ENCODE data around the gene TMEM187.

The TMEM187 gene

GRCh38 chrX:154011376-154012335 lies 39.1 kb downstream of the TMEM187 start:
- no peak overlapping the region for H3K9ac ChIP-seq (ENCODE audit: low read depth in 1 of 2, low read length in 2 of 2)
- H3K36me3 ChIP-seq (ENCODE audit: control insufficient read depth in 1 of 2, insufficient read depth in 2 of 2, low read length in 2 of 2): peaks cover 7 to 23% of the 10 kb centered on the region in 2 donors
- H3K27ac ChIP-seq (ENCODE audit: low read depth, low read length): no peak overlapping the region

GRCh38 chrX:154012336-154012991 lies 39.9 kb downstream of the TMEM187 start:
- peaks cover 13 to 30% of the 10 kb centered on the region in 2 donors for H3K36me3 ChIP-seq (ENCODE audit: control insufficient read depth in 1 of 2, insufficient read depth in 2 of 2, low read length in 2 of 2)

More at GRCh38 chrX:154011376-154012335, 39.1 kb downstream of the TMEM187 start:
- Histone ChIP-seq H3K4me1 (ENCODE audit: control insufficient read depth in 1 of 2, insufficient read depth in 2 of 2, low read length in 2 of 2) (peaks cover 10 to 31% of the 10 kb centered on the region in 2 donors), H3K9me3 (ENCODE audit: control insufficient read depth in 1 of 2, low read length in 2 of 2) (no peaks in the 10 kb centered on the region), H3K27me3 (ENCODE audit: control insufficient read depth in 1 of 2, insufficient read depth in 2 of 2, low read length in 2 of 2) (no peaks in the 10 kb centered on the region), H3K4me3 (ENCODE audit: low read depth in 1 of 2, low read length in 2 of 2) (no peak overlapping the region)

GRCh38 chrX:154013001-154013421 lies 40.5 kb downstream of the TMEM187 start:
- H3K9me3 ChIP-seq (ENCODE audit: control insufficient read depth in 1 of 2, low read length in 2 of 2): no peaks in the 10 kb centered on the region
- H3K4me1 ChIP-seq (ENCODE audit: control insufficient read depth in 1 of 2, insufficient read depth in 2 of 2, low read length in 2 of 2): peaks cover 10 to 41% of the 10 kb centered on the region in 2 donors
- no peak overlapping the region for H3K27ac ChIP-seq (ENCODE audit: low read depth, low read length)
- H3K36me3 ChIP-seq (ENCODE audit: control insufficient read depth in 1 of 2, insufficient read depth in 2 of 2, low read length in 2 of 2): peaks cover 11 to 30% of the 10 kb centered on the region in 2 donors
- H3K9ac ChIP-seq (ENCODE audit: low read depth in 1 of 2, low read length in 2 of 2): no peak overlapping the region
- H3K4me3 ChIP-seq (ENCODE audit: low read depth in 1 of 2, low read length in 2 of 2): no peak overlapping the region
- no peaks in the 10 kb centered on the region for H3K27me3 ChIP-seq (ENCODE audit: control insufficient read depth in 1 of 2, insufficient read depth in 2 of 2, low read length in 2 of 2)

More at GRCh38 chrX:154012336-154012991, 39.9 kb downstream of the TMEM187 start:
- Histone ChIP-seq H3K27ac (ENCODE audit: low read depth, low read length) (peak overlapping the region; percentile 10), H3K9ac (ENCODE audit: low read depth in 1 of 2, low read length in 2 of 2) (no peak overlapping the region), H3K27me3 (ENCODE audit: control insufficient read depth in 1 of 2, insufficient read depth in 2 of 2, low read length in 2 of 2) (no peaks in the 10 kb centered on the region), H3K4me1 (ENCODE audit: control insufficient read depth in 1 of 2, insufficient read depth in 2 of 2, low read length in 2 of 2) (peaks cover 10 to 38% of the 10 kb centered on the region in 2 donors), H3K4me3 (ENCODE audit: low read depth in 1 of 2, low read length in 2 of 2) (no peak overlapping the region), H3K9me3 (ENCODE audit: control insufficient read depth in 1 of 2, low read length in 2 of 2) (no peaks in the 10 kb centered on the region)

GRCh38 chrX:154013614-154014360 lies 41.2 kb downstream of the TMEM187 start:
- H3K4me1 ChIP-seq (ENCODE audit: control insufficient read depth in 1 of 2, insufficient read depth in 2 of 2, low read length in 2 of 2): peaks cover 10 to 49% of the 10 kb centered on the region in 2 donors
- H3K27me3 ChIP-seq (ENCODE audit: control insufficient read depth in 1 of 2, insufficient read depth in 2 of 2, low read length in 2 of 2): no peaks in the 10 kb centered on the region
- H3K9me3 ChIP-seq (ENCODE audit: control insufficient read depth in 1 of 2, low read length in 2 of 2): no peaks in the 10 kb centered on the region
- H3K9ac ChIP-seq (ENCODE audit: low read depth in 1 of 2, low read length in 2 of 2): no peak overlapping the region
- H3K36me3 ChIP-seq (ENCODE audit: control insufficient read depth in 1 of 2, insufficient read depth in 2 of 2, low read length in 2 of 2): peaks cover 11 to 30% of the 10 kb centered on the region in 2 donors
- H3K4me3 ChIP-seq (ENCODE audit: low read depth in 1 of 2, low read length in 2 of 2): no peak overlapping the region
- no peak overlapping the region for H3K27ac ChIP-seq (ENCODE audit: low read depth, low read length)

- peaks cover 10 to 50% of the 10 kb centered on the region in 2 donors for H3K4me1 ChIP-seq (ENCODE audit: control insufficient read depth in 1 of 2, insufficient read depth in 2 of 2, low read length in 2 of 2)
- H3K9me3 ChIP-seq (ENCODE audit: control insufficient read depth in 1 of 2, low read length in 2 of 2): no peaks in the 10 kb centered on the region
- H3K4me3 ChIP-seq (ENCODE audit: low read depth in 1 of 2, low read length in 2 of 2): no peak overlapping the region
- H3K36me3 ChIP-seq (ENCODE audit: control insufficient read depth in 1 of 2, insufficient read depth in 2 of 2, low read length in 2 of 2): peaks cover 11 to 30% of the 10 kb centered on the region in 2 donors
- no peak overlapping the region for H3K27ac ChIP-seq (ENCODE audit: low read depth, low read length)
- H3K9ac ChIP-seq (ENCODE audit: low read depth in 1 of 2, low read length in 2 of 2): no peak overlapping the region
- H3K27me3 ChIP-seq (ENCODE audit: control insufficient read depth in 1 of 2, insufficient read depth in 2 of 2, low read length in 2 of 2): no peaks in the 10 kb centered on the region
These were observed 42.2 kb downstream of the TMEM187 start for GRCh38 chrX:154014429-154015380.

- H3K27me3 ChIP-seq (ENCODE audit: control insufficient read depth in 1 of 2, insufficient read depth in 2 of 2, low read length in 2 of 2): no peaks in the 10 kb centered on the region
- no peak overlapping the region for H3K27ac ChIP-seq (ENCODE audit: low read depth, low read length)
- peaks cover 9 to 30% of the 10 kb centered on the region in 2 donors for H3K36me3 ChIP-seq (ENCODE audit: control insufficient read depth in 1 of 2, insufficient read depth in 2 of 2, low read length in 2 of 2)
- H3K4me1 ChIP-seq (ENCODE audit: control insufficient read depth in 1 of 2, insufficient read depth in 2 of 2, low read length in 2 of 2): peaks cover 4 to 51% of the 10 kb centered on the region in 2 donors
- no peak overlapping the region for H3K9ac ChIP-seq (ENCODE audit: low read depth in 1 of 2, low read length in 2 of 2)
- H3K4me3 ChIP-seq (ENCODE audit: low read depth in 1 of 2, low read length in 2 of 2): no peak overlapping the region
- no peaks in the 10 kb centered on the region for H3K9me3 ChIP-seq (ENCODE audit: control insufficient read depth in 1 of 2, low read length in 2 of 2)
These were observed 43.2 kb downstream of the TMEM187 start for GRCh38 chrX:154015581-154016264.

GRCh38 chrX:154016366-154017076 lies 44.0 kb downstream of the TMEM187 start:
- Histone ChIP-seq H3K4me1 (ENCODE audit: control insufficient read depth in 1 of 2, insufficient read depth in 2 of 2, low read length in 2 of 2) (peaks cover 0 to 53% of the 10 kb centered on the region in 2 donors), H3K27ac (ENCODE audit: low read depth, low read length) (no peak overlapping the region), H3K36me3 (ENCODE audit: control insufficient read depth in 1 of 2, insufficient read depth in 2 of 2, low read length in 2 of 2) (peaks cover 6 to 27% of the 10 kb centered on the region in 2 donors), H3K9me3 (ENCODE audit: control insufficient read depth in 1 of 2, low read length in 2 of 2) (no peaks in the 10 kb centered on the region), H3K27me3 (ENCODE audit: control insufficient read depth in 1 of 2, insufficient read depth in 2 of 2, low read length in 2 of 2) (no peaks in the 10 kb centered on the region), H3K9ac (ENCODE audit: low read depth in 1 of 2, low read length in 2 of 2) (no peak overlapping the region), H3K4me3 (ENCODE audit: low read depth in 1 of 2, low read length in 2 of 2) (no peak overlapping the region)

GRCh38 chrX:154017766-154018517 lies 45.4 kb downstream of the TMEM187 start:
- Histone ChIP-seq H3K4me1 (ENCODE audit: control insufficient read depth in 1 of 2, insufficient read depth in 2 of 2, low read length in 2 of 2) (peaks cover 0 to 39% of the 10 kb centered on the region in 2 donors), H3K9ac (ENCODE audit: low read depth in 1 of 2, low read length in 2 of 2) (peak overlapping the region; percentile 63 to 73), H3K9me3 (ENCODE audit: control insufficient read depth in 1 of 2, low read length in 2 of 2) (no peaks in the 10 kb centered on the region), H3K27ac (ENCODE audit: low read depth, low read length) (no peak overlapping the region), H3K4me3 (ENCODE audit: low read depth in 1 of 2, low read length in 2 of 2) (peak overlapping the region; percentile 61 to 64), H3K27me3 (ENCODE audit: control insufficient read depth in 1 of 2, insufficient read depth in 2 of 2, low read length in 2 of 2) (no peaks in the 10 kb centered on the region), H3K36me3 (ENCODE audit: control insufficient read depth in 1 of 2, insufficient read depth in 2 of 2, low read length in 2 of 2) (peaks cover 6 to 26% of the 10 kb centered on the region in 2 donors)

Data from duodenal mucosa (tissue), 2 donors.